ENCODE measurements around the gene DGKD.
"Not testable (repeated sequence)": the region's sequence is repeated elsewhere in the genome, so short reads cannot be mapped to it uniquely, and the experiment has no call there.

Gene DGKD

GRCh38 chr2:233362742-233363141 lies 8.4 kb downstream of the DGKD start:
- no peak for DNase-seq

GRCh38 chr2:233363744-233364235 lies 9.5 kb downstream of the DGKD start:
- DNase-seq: no peak

GRCh38 chr2:233365861-233366520 lies 11.7 kb downstream of the DGKD start:
- no peak for DNase-seq

GRCh38 chr2:233367586-233367985 lies 13.3 kb downstream of the DGKD start:
- DNase-seq: no peak

- DNase-seq: no peak
Observed at GRCh38 chr2:233368756-233369155, 14.5 kb downstream of the DGKD start.

- no peak for DNase-seq
Observed at GRCh38 chr2:233369462-233369861, 15.2 kb downstream of the DGKD start.

GRCh38 chr2:233369897-233370685 lies 15.8 kb downstream of the DGKD start:
- no peak for DNase-seq

- no peak for DNase-seq
Observed at GRCh38 chr2:233371641-233372040, 17.3 kb downstream of the DGKD start.

GRCh38 chr2:233372855-233373254 lies 18.6 kb downstream of the DGKD start:
- DNase-seq: no peak

GRCh38 chr2:233373316-233373715 lies 19.0 kb downstream of the DGKD start:
- DNase-seq: no peak

GRCh38 chr2:233374776-233375175 lies 20.5 kb downstream of the DGKD start:
- not testable (repeated sequence) for DNase-seq

GRCh38 chr2:233375490-233376314 lies 21.4 kb downstream of the DGKD start:
- DNase-seq: no peak

GRCh38 chr2:233379034-233379433 lies 24.7 kb downstream of the DGKD start:
- no peak for DNase-seq

GRCh38 chr2:233379441-233379840 lies 25.1 kb downstream of the DGKD start:
- no peak for DNase-seq

- DNase-seq: no peak
Observed at GRCh38 chr2:233380132-233380895, 26.0 kb downstream of the DGKD start.

- no peak for DNase-seq
Observed at GRCh38 chr2:233380995-233381637, 26.8 kb downstream of the DGKD start.

GRCh38 chr2:233381638-233381995 lies 27.3 kb downstream of the DGKD start:
- DNase-seq: no peak

GRCh38 chr2:233384015-233384414 lies 29.7 kb downstream of the DGKD start:
- DNase-seq: no peak

GRCh38 chr2:233384811-233385488 lies 30.7 kb downstream of the DGKD start:
- DNase-seq: no peak

- no peak for DNase-seq
Observed at GRCh38 chr2:233385489-233386044, 31.3 kb downstream of the DGKD start.

GRCh38 chr2:233386382-233387041 lies 32.2 kb downstream of the DGKD start:
- no peak for DNase-seq
